HCT116 (cell line): ENCODE measurements around the gene ZWILCH. TPM values are rescaled to one million over a fixed set of nuclear protein-coding genes. Genes with fewer than 3 reads are reported as not detected.

ENCODE experiments used
- ATAC-seq: fragments of 200-7000 bp; cut with Tn5 transposase; 2 replicates; pipeline ENCODE4 v1.9.1; 2020; ENCODE audit warnings: mild to moderate bottlenecking, moderate library complexity
- BruUV-seq: library from RNA; stranded (reverse); fragments of 400-500 nt; replicated peaks from 2 replicates; lab custom pipeline; 2021; lab: Mats Ljungman, UMichigan
- CTCF ChIA-PET: fragments of 300-600 bp; sonication (Branson Sonifier 250); formaldehyde crosslinking; loops from one replicate; lab custom pipeline; 2021; ENCODE audit warnings: antibody characterized with exemption; lab: Charles Lee
- POLR2A ChIA-PET: fragments of 300-600, 350-600 bp; sonication (Branson Sonifier 250); formaldehyde crosslinking; loops from one replicate; lab custom pipeline; 2021; ENCODE audit warnings: antibody characterized with exemption; lab: Charles Lee
- RAD21 ChIA-PET, 2 experiments: fragments of 300-600 bp; sonication (Branson Sonifier 250); formaldehyde crosslinking; loops; one replicate each; lab custom pipeline; 2023; ENCODE audit warnings: low total read pairs in 2 of 2; ENCODE audit not compliant: uncharacterized antibody in 2 of 2, unreplicated experiment in 2 of 2, low non-redundant PET in 1 of 2; lab: Charles Lee
- DNase-seq: peaks from one replicate; pipeline ENCODE4 v3.0.0-alpha.2; 2010; ENCODE audit warnings: low read depth, low spot score
- H2AFZ ChIP-seq: fragments of 200-600 bp; shearing (Covaris generic), sonication (generic); 2 replicates; pipeline ENCODE4 v1.6.1; 2017; ENCODE audit warnings: low read depth, mixed run types, mixed read lengths, antibody characterized with exemption, low read length; ENCODE audit not compliant: poor library complexity, severe bottlenecking
- H3K27ac ChIP-seq: 2 replicates; pipeline ENCODE4 v1.5.1; 2012; ENCODE audit warnings: low read depth, low read length
- H3K27me3 ChIP-seq: fragments of 200-600 bp; sonication (generic); 2 replicates; pipeline ENCODE4 v1.6.1; 2016; ENCODE audit warnings: mixed run types, low read length, mixed read lengths; ENCODE audit not compliant: insufficient read depth
- H3K36me3 ChIP-seq, 2 experiments: fragments of 200-500 bp in 1 of 2; fragments of 200-600 bp in 1 of 2; sonication (Bioruptor generic) in 1 of 2; sonication (generic) in 1 of 2; 2 replicates each; pipeline versions ENCODE4 v1.5.1 to v1.6.1; 2014 to 2016; ENCODE audit warnings: low read length in 2 of 2, inconsistent platforms in 1 of 2, mixed read lengths in 1 of 2, mixed run types in 1 of 2; ENCODE audit not compliant: insufficient read depth in 2 of 2, control insufficient read depth in 1 of 2
- H3K4me1 ChIP-seq, 2 experiments: fragments of 200-600 bp in 1 of 2; sonication (generic) in 1 of 2; 2 replicates each; pipeline versions ENCODE4 v1.5.1 to v1.6.1; 2012 to 2017; ENCODE audit warnings: low read length in 2 of 2, inconsistent platforms in 1 of 2, mild to moderate bottlenecking in 1 of 2, mixed read lengths in 1 of 2, mixed run types in 1 of 2, moderate library complexity in 1 of 2; ENCODE audit not compliant: insufficient read depth in 2 of 2, control insufficient read depth in 1 of 2
- H3K4me2 ChIP-seq: fragments of 200-600 bp; sonication (generic); 2 replicates; pipeline ENCODE4 v1.6.1; 2017; ENCODE audit warnings: mixed run types, low read length, mixed read lengths
- H3K4me3 ChIP-seq, 2 experiments: fragments of 200-600 bp in 1 of 2; sonication (generic) in 1 of 2; replicated peaks in 1 of 2; 2 replicates each; pipeline ENCODE4 v1.5.1; 2011 to 2016; ENCODE audit warnings: low read length in 2 of 2, control low read depth in 1 of 2, low read depth in 1 of 2, mild to moderate bottlenecking in 1 of 2, mixed read lengths in 1 of 2, mixed run types in 1 of 2
- H3K79me2 ChIP-seq: fragments of 200-600 bp; sonication (generic); 2 replicates; pipeline ENCODE4 v1.6.1; 2017; ENCODE audit warnings: mild to moderate bottlenecking, mixed run types, low read length, moderate library complexity, mixed read lengths; ENCODE audit not compliant: insufficient read depth
- H3K9ac ChIP-seq: fragments of 200-600 bp; sonication (generic); 2 replicates; pipeline ENCODE4 v1.6.1; 2016; ENCODE audit warnings: low read length, mixed read lengths
- H3K9me2 ChIP-seq: fragments of 200-600 bp; sonication (generic), shearing (Covaris generic); 2 replicates; pipeline ENCODE4 v1.6.1; 2017; ENCODE audit warnings: mixed run types, mild to moderate bottlenecking, moderate library complexity; ENCODE audit not compliant: insufficient read depth
- H3K9me3 ChIP-seq, 2 experiments: fragments of 200-500 bp in 1 of 2; fragments of 200-600 bp in 1 of 2; sonication (Bioruptor generic) in 1 of 2; sonication (generic) in 1 of 2; 2 replicates each; pipeline ENCODE4 v1.6.1; 2014 to 2017; ENCODE audit warnings: low read length in 2 of 2, mixed read lengths in 2 of 2, inconsistent platforms in 1 of 2, low read depth in 1 of 2, mild to moderate bottlenecking in 1 of 2, mixed run types in 1 of 2, moderate library complexity in 1 of 2; ENCODE audit not compliant: control insufficient read depth in 1 of 2, insufficient read depth in 1 of 2
- H4K20me1 ChIP-seq: fragments of 200-600 bp; sonication (generic), shearing (Covaris generic); 2 replicates; pipeline ENCODE4 v1.6.1; 2017; ENCODE audit warnings: mixed run types, mild to moderate bottlenecking, moderate library complexity; ENCODE audit not compliant: insufficient read depth
- ATF3 ChIP-seq: IDR thresholded peaks from 2 replicates; pipeline ENCODE4 v1.6.1; 2012
- CBX3 ChIP-seq: IDR thresholded peaks from 2 replicates; pipeline ENCODE4 v1.6.1; 2012; ENCODE audit warnings: low read depth
- CTCF ChIP-seq, 3 experiments: fragments of 200-600 bp in 1 of 3; sonication (generic) in 1 of 3; IDR thresholded peaks in 2 of 3; conservative IDR thresholded peaks in 1 of 3; 2 replicates each; pipeline ENCODE4 v1.5.1; 2012 to 2017; ENCODE audit warnings: low read depth in 2 of 3, low read length in 2 of 3, antibody characterized with exemption in 1 of 3, borderline replicate concordance in 1 of 3, control low read depth in 1 of 3, mild to moderate bottlenecking in 1 of 3, mixed read lengths in 1 of 3, mixed run types in 1 of 3, moderate library complexity in 1 of 3; ENCODE audit not compliant: insufficient read depth in 1 of 3
- EGR1 ChIP-seq: IDR thresholded peaks from 2 replicates; pipeline ENCODE4 v1.6.1; 2012; ENCODE audit warnings: low read depth
- ELF1 ChIP-seq: IDR thresholded peaks from 2 replicates; pipeline ENCODE4 v1.6.1; 2012; ENCODE audit warnings: low read depth, borderline replicate concordance
- EZH2 ChIP-seq: fragments of 200-600 bp; sonication (generic); IDR thresholded peaks from 2 replicates; pipeline ENCODE4 v1.6.1; 2017; ENCODE audit warnings: antibody characterized with exemption, mixed run types
- JUND ChIP-seq: IDR thresholded peaks from 2 replicates; pipeline ENCODE4 v1.6.1; 2012
- POLR2A ChIP-seq: IDR thresholded peaks from 2 replicates; pipeline ENCODE4 v1.7.0; 2011; ENCODE audit warnings: borderline replicate concordance; ENCODE audit not compliant: insufficient read depth, insufficient read length; ENCODE audit errors: extremely low read depth
- POLR2AphosphoS5 ChIP-seq: IDR thresholded peaks from 2 replicates; pipeline ENCODE4 v1.6.1; 2011; ENCODE audit warnings: mild to moderate bottlenecking, low read depth, low read length, moderate library complexity
- REST ChIP-seq: IDR thresholded peaks from 2 replicates; pipeline ENCODE4 v1.6.1; 2012; ENCODE audit warnings: low read depth
- SIN3A ChIP-seq: IDR thresholded peaks from 2 replicates; pipeline ENCODE4 v1.6.1; 2012; ENCODE audit warnings: low read depth
- SP1 ChIP-seq: IDR thresholded peaks from 2 replicates; pipeline ENCODE4 v1.6.1; 2012; ENCODE audit warnings: low read depth
- TCF7L2 ChIP-seq: IDR thresholded peaks from 2 replicates; pipeline ENCODE4 v1.7.0; 2011; ENCODE audit warnings: borderline replicate concordance, inconsistent platforms; ENCODE audit not compliant: insufficient read depth, insufficient read length; ENCODE audit errors: extremely low read depth
- ZBTB33 ChIP-seq: IDR thresholded peaks from 2 replicates; pipeline ENCODE4 v1.6.1; 2011; ENCODE audit warnings: mild to moderate bottlenecking, low read length, moderate library complexity; ENCODE audit not compliant: insufficient replicate concordance; ENCODE audit errors: extremely low read depth
- ZNF274 ChIP-seq: fragments of 200-500 bp; sonication (Bioruptor generic); IDR thresholded peaks from 2 replicates; pipeline ENCODE4 v1.6.1; 2014; ENCODE audit warnings: mild to moderate bottlenecking, low read depth, low read length, inconsistent platforms
- intact Hi-C: fragments of 100-400 bp; cut with micrococcal nuclease; formaldehyde crosslinking; loops from 2 replicates; pipeline ENCODE4 v1.10.0; 2022
- total RNA-seq: library from RNA; stranded (reverse); gene quantifications from one replicate; pipeline ENCODE4 v1.2.1, GENCODE V29; 2021; ENCODE audit not compliant: unreplicated experiment

The ZWILCH gene
- total RNA-seq, 1 experiment from 2014 or later: 25.8 TPM

GRCh38 chr15:66592505-66593218 is 87.5 kb downstream of the ZWILCH start:
- no peaks in the 10 kb centered on the region for H3K27me3 ChIP-seq
- BruUV-seq: no TSS peak
- no peak overlapping the region for H3K9ac ChIP-seq
- intact Hi-C loops: no loop called here
- ChIA-PET RAD21 (no interaction called here), POLR2A (interaction anchor here (0.5 kb wide), 1 partner anchor 172 kb away, joined by 4 read pairs; no protein-coding TSS in a partner anchor), CTCF (no interaction called here)
- no peak for DNase-seq
- H3K27ac ChIP-seq: no peak overlapping the region
- no peaks in the 10 kb centered on the region for H3K9me3 ChIP-seq
- no peak overlapping the region for H3K4me3 ChIP-seq
- no peaks in the 10 kb centered on the region for H3K79me2 ChIP-seq
- H4K20me1 ChIP-seq: no peaks in the 10 kb centered on the region
- no peaks in the 10 kb centered on the region for H3K9me2 ChIP-seq
- peaks cover 0 to 10% of the 10 kb centered on the region in 2 experiments; a peak in 2 of 4 replicates for H3K4me1 ChIP-seq
- no peaks in the 10 kb centered on the region for H3K36me3 ChIP-seq
- no peak overlapping the region for H3K4me2 ChIP-seq
- ATAC-seq: no peak
- no peak overlapping the region for H2AFZ ChIP-seq
- no peak for TF ChIP-seq POLR2A
- TF ChIP-seq TCF7L2: no peak
- TF ChIP-seq CBX3: no peak
- no peak for TF ChIP-seq EZH2
- no peak for TF ChIP-seq ATF3
- no peak for TF ChIP-seq SIN3A
- no peak for TF ChIP-seq JUND
- no peak for TF ChIP-seq POLR2AphosphoS5
- TF ChIP-seq ZNF274: no peak
- TF ChIP-seq ZBTB33: no peak
- no peak for TF ChIP-seq ELF1
- no peak for TF ChIP-seq REST
- no peak for TF ChIP-seq SP1
- TF ChIP-seq CTCF (IDR thresholded peaks at IDR 0.05 in 2 of 3, conservative IDR thresholded peaks at IDR 0.05 in 1 of 3; ENCODE audit: borderline replicate concordance in 1 of 3, insufficient read depth in 1 of 3, low read depth in 2 of 3, low read length in 2 of 3): no peak
- TF ChIP-seq EGR1: no peak
- TF ChIP-seq, all 23 proteins: peak for 0
